Stimulated activated CD4-positive, alpha-beta T cell treated with anti-CD3 and anti-CD28 coated beads, TNF-alpha, amount 100 ng/mL, for 1 hour (primary cell): ENCODE measurements around the gene FAM50A.

ENCODE experiments used
- DNase-seq, 3 donors: peaks; one replicate each; pipeline ENCODE4 v3.0.0-alpha.2; 2020; ENCODE audit warnings: low read depth in 3 of 3, low spot score in 1 of 3

The FAM50A gene

GRCh38 chrX:154437971-154438893 is 5.7 kb upstream of the FAM50A start:
- DNase-seq: no peak

- no peak for DNase-seq
These were observed 4.1 kb upstream of the FAM50A start for GRCh38 chrX:154439841-154440240.

- DNase-seq: no peak
These were observed 3.2 kb upstream of the FAM50A start for GRCh38 chrX:154440623-154441357.

GRCh38 chrX:154441564-154441963 is 2.4 kb upstream of the FAM50A start:
- no peak for DNase-seq

GRCh38 chrX:154441984-154442707 is 1.8 kb upstream of the FAM50A start:
- DNase-seq: no peak

- DNase-seq: no peak
These were observed 446 bp upstream of the FAM50A start for GRCh38 chrX:154443479-154443910.

- DNase-seq: no peak
These were observed 860 bp downstream of the FAM50A start for GRCh38 chrX:154444755-154445246.

GRCh38 chrX:154445776-154446175 is 1.8 kb downstream of the FAM50A start:
- no peak for DNase-seq

GRCh38 chrX:154446430-154446829 is 2.5 kb downstream of the FAM50A start:
- no peak for DNase-seq

GRCh38 chrX:154448484-154448883 is 4.5 kb downstream of the FAM50A start:
- DNase-seq: no peak

GRCh38 chrX:154449618-154450017 is 5.7 kb downstream of the FAM50A start:
- DNase-seq: no peak

GRCh38 chrX:154450312-154450711 is 6.4 kb downstream of the FAM50A start:
- DNase-seq: no peak

GRCh38 chrX:154452823-154453222 is 8.9 kb downstream of the FAM50A start:
- DNase-seq: no peak

- DNase-seq: peak in 1 of 3 donors; percentile 20
These were observed 13.7 kb downstream of the FAM50A start for GRCh38 chrX:154457491-154458115.

GRCh38 chrX:154458116-154458953 is 14.4 kb downstream of the FAM50A start, which contains the start of gene PLXNA3:
TSS of gene PLXNA3 (plus strand) at chrX:154458281. CDS start at chrX:154460184, 1,903 bp downstream.
- DNase-seq: peak in 2 of 3 donors; percentile 55 to 56

GRCh38 chrX:154458954-154459778 is 15.2 kb downstream of the FAM50A start:
- no peak for DNase-seq

- no peak for DNase-seq
These were observed 15.9 kb downstream of the FAM50A start for GRCh38 chrX:154459832-154460231.

- DNase-seq: no peak
These were observed 16.4 kb downstream of the FAM50A start for GRCh38 chrX:154460326-154460725.

- no peak for DNase-seq
These were observed 18.5 kb downstream of the FAM50A start for GRCh38 chrX:154462396-154462795.
